Ishikawa (cell line): Measurements from ENCODE around the gene IKZF4.

Experiments
- CEBPB ChIP-seq: IDR thresholded peaks from 2 replicates; pipeline ENCODE4 v1.6.1; 2012
- FOXM1 ChIP-seq: IDR thresholded peaks from 2 replicates; pipeline ENCODE4 v1.6.1; 2012; ENCODE audit warnings: low read depth, borderline replicate concordance
- MAX ChIP-seq: IDR thresholded peaks from 2 replicates; pipeline ENCODE4 v1.6.1; 2012
- REST ChIP-seq: IDR thresholded peaks from 2 replicates; pipeline ENCODE4 v1.6.1; 2012; ENCODE audit warnings: low read depth, mild to moderate bottlenecking
- TAF1 ChIP-seq: IDR thresholded peaks from 2 replicates; pipeline ENCODE4 v1.6.1; 2012; ENCODE audit warnings: low read depth, mild to moderate bottlenecking
- TEAD4 ChIP-seq: IDR thresholded peaks from 2 replicates; pipeline ENCODE4 v1.6.1; 2012
- YY1 ChIP-seq: IDR thresholded peaks from 2 replicates; pipeline ENCODE4 v1.6.1; 2012; ENCODE audit warnings: low read depth
- ZBTB7A ChIP-seq: IDR thresholded peaks from 2 replicates; pipeline ENCODE4 v1.6.1; 2012; ENCODE audit warnings: low read depth

Gene IKZF4

GRCh38 chr12:56086608-56087007 lies 65.8 kb downstream of the IKZF4 start:
- TF ChIP-seq YY1 (no peak), TEAD4 (no peak), REST (no peak), ZBTB7A (no peak), TAF1 (no peak), FOXM1 (no peak), CEBPB (no peak)

GRCh38 chr12:56087220-56087619 lies 66.4 kb downstream of the IKZF4 start:
- TF ChIP-seq REST (no peak), MAX (peak; percentile 41; the same call in 1 of the 2 replicates)
